DMS53 (cell line): ENCODE results near the gene TET3.
"Not testable (repeated sequence)": the region's sequence is repeated elsewhere in the genome, so short reads cannot be mapped to it uniquely, and the experiment has no call there.

Experiments
- DNase-seq: peaks from one replicate; lab custom pipeline; 2025; lab: John Stamatoyannopoulos, UW

The TET3 gene

GRCh38 chr2:73984203-73984921 lies at the start of gene TET3:
TET3 (plus strand) TSS chr2:73984910; CDS start chr2:73986404, 1,494 bp downstream.
- peak; percentile 84 for DNase-seq

GRCh38 chr2:73935641-73936040 lies 49.1 kb upstream of the TET3 start:
- no peak for DNase-seq

GRCh38 chr2:73937103-73937885 lies 47.4 kb upstream of the TET3 start:
- DNase-seq, result no peak

- DNase-seq, result no peak
Measured at GRCh38 chr2:73937899-73938298, 46.8 kb upstream of the TET3 start.

GRCh38 chr2:73938718-73939352 lies 45.9 kb upstream of the TET3 start:
- DNase-seq, result no peak

GRCh38 chr2:73939419-73939818 lies 45.3 kb upstream of the TET3 start:
- peak; percentile 18 for DNase-seq

- DNase-seq, result not testable (repeated sequence)
Measured at GRCh38 chr2:73940066-73940465, 44.6 kb upstream of the TET3 start.

GRCh38 chr2:73942664-73943063 lies 42.0 kb upstream of the TET3 start:
- DNase-seq, result no peak

GRCh38 chr2:73944714-73945113 lies 40.0 kb upstream of the TET3 start:
- DNase-seq, result no peak

GRCh38 chr2:73946215-73946614 lies 38.5 kb upstream of the TET3 start:
- no peak for DNase-seq

GRCh38 chr2:73946666-73947065 lies 38.0 kb upstream of the TET3 start:
- DNase-seq, result no peak

- DNase-seq, result no peak
Measured at GRCh38 chr2:73947412-73948018, 37.2 kb upstream of the TET3 start.

- DNase-seq, result no peak
Measured at GRCh38 chr2:73949802-73950201, 34.9 kb upstream of the TET3 start.

GRCh38 chr2:73952499-73953446 lies 31.9 kb upstream of the TET3 start:
- no peak for DNase-seq

GRCh38 chr2:73956218-73956865 lies 28.4 kb upstream of the TET3 start:
- DNase-seq, result peak; percentile 13

GRCh38 chr2:73961274-73961673 lies 23.4 kb upstream of the TET3 start:
- no peak for DNase-seq

GRCh38 chr2:73961823-73962615 lies 22.7 kb upstream of the TET3 start:
- no peak for DNase-seq

- no peak for DNase-seq
Measured at GRCh38 chr2:73962798-73963197, 21.9 kb upstream of the TET3 start.

GRCh38 chr2:73963385-73964120 lies 21.2 kb upstream of the TET3 start:
- DNase-seq, result no peak
